Endodermal cell (in vitro differentiated cells): ENCODE results near the gene RPS26. TPM values are rescaled to one million over a fixed set of nuclear protein-coding genes. Genes with fewer than 3 reads are reported as not detected.
A peak's percentile ranks its signal among the peaks of the same experiment; 100 is the strongest.

ENCODE experiments used
- DNase-seq: peaks from one replicate; pipeline ENCODE4 v3.0.0-alpha.2; 2017
- H3K27ac ChIP-seq: 2 replicates; pipeline ENCODE4 v1.5.1; 2013; ENCODE audit warnings: mild to moderate bottlenecking, low read depth, low read length, moderate library complexity
- H3K27me3 ChIP-seq: 2 replicates; pipeline ENCODE4 v1.6.1; 2013; ENCODE audit warnings: mild to moderate bottlenecking, low read length, moderate library complexity; ENCODE audit not compliant: insufficient read depth, control insufficient read depth, poor library complexity, severe bottlenecking
- H3K36me3 ChIP-seq: 2 replicates; pipeline ENCODE4 v1.7.0; 2013; ENCODE audit warnings: mild to moderate bottlenecking, low read length, moderate library complexity; ENCODE audit not compliant: control insufficient read depth, insufficient read depth
- H3K4me1 ChIP-seq: one replicate; pipeline ENCODE4 v1.7.0; 2013; ENCODE audit warnings: low read length; ENCODE audit not compliant: control insufficient read depth, insufficient read depth
- H3K4me3 ChIP-seq: 2 replicates; pipeline ENCODE4 v1.5.1; 2013; ENCODE audit warnings: mild to moderate bottlenecking, low read length, moderate library complexity
- H3K9ac ChIP-seq: 2 replicates; pipeline ENCODE4 v1.6.1; 2013; ENCODE audit warnings: mild to moderate bottlenecking, low read length, moderate library complexity; ENCODE audit not compliant: poor library complexity, severe bottlenecking; ENCODE audit errors: extremely low read depth
- H3K9me3 ChIP-seq: 2 replicates; pipeline ENCODE4 v1.6.1; 2013; ENCODE audit warnings: mild to moderate bottlenecking, low read length, moderate library complexity; ENCODE audit not compliant: control insufficient read depth
- H3K27ac Mint-ChIP-seq: 2 replicates; pipeline ENCODE4 v1.8.0; 2020; ENCODE audit warnings: mixed read lengths
- H3K27me3 Mint-ChIP-seq: 2 replicates; pipeline ENCODE4 v1.8.0; 2021; ENCODE audit warnings: mild to moderate bottlenecking, mixed read lengths; ENCODE audit not compliant: insufficient read depth
- H3K36me3 Mint-ChIP-seq: 2 replicates; pipeline ENCODE4 v1.8.0; 2020; ENCODE audit warnings: low read depth, mixed read lengths
- H3K4me1 Mint-ChIP-seq: 2 replicates; pipeline ENCODE4 v1.8.0; 2020; ENCODE audit warnings: mixed read lengths
- H3K4me3 Mint-ChIP-seq: 2 replicates; pipeline ENCODE4 v1.8.0; 2020; ENCODE audit warnings: mild to moderate bottlenecking, moderate library complexity, mixed read lengths
- H3K9me3 Mint-ChIP-seq: 2 replicates; pipeline ENCODE4 v1.8.0; 2020; ENCODE audit warnings: mild to moderate bottlenecking, mixed read lengths
- WGBS, 2 experiments: methylation state at CpG; one replicate each; pipeline versions ENCODE4 v1.1.5 to v1.1.7; 2013; ENCODE audit warnings: missing lambda C conversion rate in 2 of 2, mixed read lengths in 1 of 2; ENCODE audit not compliant: insufficient coverage in 1 of 2, insufficient read length in 1 of 2; 5-methylcytosine and 5-hydroxymethylcytosine counted together
- total RNA-seq, 2 donors: library from RNA; stranded (reverse); fragmentation: NEBNext Ultra II Directional in 1 of 2; extraction: Animal tissue kit (Norgen Biotek cat#: 25700) in 1 of 2; gene quantifications; 2 replicates in 1 of 2; 3 replicates in 1 of 2; pipeline ENCODE4 v1.2.1, GENCODE V29; 2021
- TF ChIP-seq, protein P1 (sequence below): fragments of 200-600 bp; sonication (generic); conservative IDR thresholded peaks from 2 replicates; pipeline ENCODE4 v1.5.0; 2021; ENCODE audit warnings: antibody characterized with exemption, mild to moderate bottlenecking

The RPS26 gene
- total RNA-seq, 2 donors from 2014 or later = 35.8 to 58.6 TPM

DNA sequence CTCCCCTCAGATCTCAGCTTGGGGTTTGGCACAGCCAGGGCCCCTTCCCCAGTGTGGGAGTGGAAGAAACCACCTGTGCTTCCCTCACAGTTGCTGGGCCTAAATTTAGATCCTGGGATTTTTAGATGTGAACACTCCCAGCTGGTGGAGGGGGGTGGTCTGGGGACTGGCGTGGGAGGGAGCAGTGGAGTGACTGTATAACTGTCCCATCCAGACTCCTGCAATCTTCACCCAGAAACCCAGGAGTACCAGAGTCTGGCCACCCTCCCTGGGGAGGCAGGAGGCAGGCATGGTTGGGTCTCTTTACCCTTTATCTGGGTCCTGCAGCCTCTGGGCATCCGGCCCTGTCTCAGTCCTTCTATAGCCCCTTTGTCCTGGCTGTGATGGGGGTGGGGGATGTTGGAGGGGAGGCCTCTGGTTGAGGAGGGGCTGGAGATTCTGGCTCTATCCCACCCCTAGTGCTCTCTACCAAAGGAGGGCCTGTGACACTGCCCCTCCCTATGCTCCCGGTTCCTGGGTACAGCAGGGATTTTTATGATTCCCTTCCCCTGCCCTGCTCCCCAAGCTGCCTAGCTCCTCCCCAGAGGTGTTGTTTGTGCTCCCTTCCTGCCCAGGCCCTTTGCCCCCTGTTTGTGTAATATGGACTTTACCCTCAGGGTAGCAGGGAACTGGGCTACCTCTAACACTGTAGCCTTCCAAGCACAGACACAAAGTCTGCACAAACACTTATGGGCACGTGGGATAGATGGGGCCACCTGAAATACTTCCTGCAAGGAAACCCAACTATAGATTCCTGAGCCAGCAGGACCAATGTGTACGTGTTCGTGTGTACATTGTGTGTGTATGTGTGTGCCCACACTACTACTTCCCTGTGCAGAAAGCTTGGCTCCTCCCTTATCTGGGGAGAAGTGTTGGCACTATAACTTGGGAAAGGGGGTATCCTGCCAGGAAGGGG is 40.0 kb downstream of the RPS26 start:
- Histone ChIP-seq H3K9ac (no peak overlapping the region), H3K27me3 (no peaks in the 10 kb centered on the region), H3K4me3 (peak overlapping the region; percentile 95), H3K9me3 (no peaks in the 10 kb centered on the region), H3K36me3 (peaks cover 17% of the 10 kb centered on the region), H3K27ac (peak overlapping the region; percentile 44), H3K4me1 (no peaks in the 10 kb centered on the region)
- 83% methylated on average over 1 to 6 of the region's 6 CpGs for WGBS, 2 experiments
- Mint-ChIP-seq H3K9me3 (peaks cover 4% of the 10 kb centered on the region), H3K4me3 (peak overlapping the region; percentile 81), H3K36me3 (peaks cover 23% of the 10 kb centered on the region), H3K27ac (peak overlapping the region; percentile 95), H3K4me1 (peaks cover 16% of the 10 kb centered on the region), H3K27me3 (no peaks in the 10 kb centered on the region)
- TF ChIP-seq, protein P1, sequence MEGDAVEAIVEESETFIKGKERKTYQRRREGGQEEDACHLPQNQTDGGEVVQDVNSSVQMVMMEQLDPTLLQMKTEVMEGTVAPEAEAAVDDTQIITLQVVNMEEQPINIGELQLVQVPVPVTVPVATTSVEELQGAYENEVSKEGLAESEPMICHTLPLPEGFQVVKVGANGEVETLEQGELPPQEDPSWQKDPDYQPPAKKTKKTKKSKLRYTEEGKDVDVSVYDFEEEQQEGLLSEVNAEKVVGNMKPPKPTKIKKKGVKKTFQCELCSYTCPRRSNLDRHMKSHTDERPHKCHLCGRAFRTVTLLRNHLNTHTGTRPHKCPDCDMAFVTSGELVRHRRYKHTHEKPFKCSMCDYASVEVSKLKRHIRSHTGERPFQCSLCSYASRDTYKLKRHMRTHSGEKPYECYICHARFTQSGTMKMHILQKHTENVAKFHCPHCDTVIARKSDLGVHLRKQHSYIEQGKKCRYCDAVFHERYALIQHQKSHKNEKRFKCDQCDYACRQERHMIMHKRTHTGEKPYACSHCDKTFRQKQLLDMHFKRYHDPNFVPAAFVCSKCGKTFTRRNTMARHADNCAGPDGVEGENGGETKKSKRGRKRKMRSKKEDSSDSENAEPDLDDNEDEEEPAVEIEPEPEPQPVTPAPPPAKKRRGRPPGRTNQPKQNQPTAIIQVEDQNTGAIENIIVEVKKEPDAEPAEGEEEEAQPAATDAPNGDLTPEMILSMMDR = no peak
- no peak for DNase-seq

DNA sequence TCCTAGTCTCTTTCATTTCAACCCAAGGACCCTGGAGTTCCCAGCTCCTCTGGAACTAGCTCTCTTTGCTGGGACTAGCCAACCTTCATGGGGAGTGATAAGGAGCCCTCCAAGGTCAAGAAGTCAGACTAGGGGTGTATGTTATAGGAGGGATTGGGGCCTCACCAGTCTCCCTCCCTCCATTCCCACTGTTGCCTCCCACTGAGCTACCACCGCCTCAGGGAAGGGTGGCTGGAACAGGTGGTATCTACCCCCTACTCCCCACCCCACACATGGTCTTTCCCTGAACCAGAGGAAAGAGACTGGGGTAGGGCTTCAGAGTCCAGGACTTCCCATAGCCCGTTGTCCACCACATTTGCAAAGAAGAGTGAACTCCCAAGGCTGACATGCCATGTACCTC is 40.7 kb downstream of the RPS26 start:
- Mint-ChIP-seq H3K27ac (no peak overlapping the region), H3K9me3 (no peaks in the 10 kb centered on the region), H3K27me3 (no peaks in the 10 kb centered on the region), H3K4me1 (peaks cover 16% of the 10 kb centered on the region), H3K36me3 (peaks cover 26% of the 10 kb centered on the region), H3K4me3 (no peak overlapping the region)
- no peak for DNase-seq
- Histone ChIP-seq H3K4me1 (no peaks in the 10 kb centered on the region), H3K36me3 (peaks cover 18% of the 10 kb centered on the region), H3K9ac (no peak overlapping the region), H3K27ac (peak overlapping the region; percentile 70), H3K4me3 (peak overlapping the region; percentile 95), H3K9me3 (no peaks in the 10 kb centered on the region), H3K27me3 (no peaks in the 10 kb centered on the region)
- TF ChIP-seq, protein P1 = no peak
- whole genome bisulfite sequencing, 2 experiments = 90% methylated on average over 2 of the region's 2 CpGs; no CpG with 5 or more reads in 1 of the 2 experiments

DNA sequence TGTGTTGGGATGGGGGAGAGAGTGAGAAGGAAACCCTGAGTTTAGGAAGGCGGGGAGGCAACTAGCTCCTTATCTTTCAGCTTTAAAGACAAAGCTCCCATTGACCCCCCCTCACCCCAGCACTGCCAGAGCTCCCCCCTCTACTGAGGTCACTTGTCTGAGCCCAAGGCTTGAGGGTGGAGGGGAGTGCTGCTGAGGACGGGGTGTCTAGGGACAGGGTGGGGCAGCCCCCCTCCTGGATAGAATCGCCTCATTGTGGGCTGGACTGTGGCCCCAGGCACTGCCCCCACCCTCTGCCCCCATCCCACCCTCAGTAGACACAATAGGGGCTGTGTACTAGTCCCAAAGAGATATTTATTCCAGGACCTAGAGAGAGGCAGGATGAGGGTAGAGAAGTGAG is 41.2 kb downstream of the RPS26 start:
- Histone ChIP-seq H3K27me3 (no peaks in the 10 kb centered on the region), H3K36me3 (peaks cover 18% of the 10 kb centered on the region), H3K9ac (no peak overlapping the region), H3K9me3 (no peaks in the 10 kb centered on the region), H3K27ac (peak overlapping the region; percentile 70), H3K4me3 (no peak overlapping the region), H3K4me1 (no peaks in the 10 kb centered on the region)
- H3K9me3 Mint-ChIP-seq = no peaks in the 10 kb centered on the region
- WGBS, 2 experiments = 100% methylated on average over 1 of the region's 3 CpGs; no CpG with 5 or more reads in 1 of the 2 experiments
- H3K27ac Mint-ChIP-seq = no peak overlapping the region
- H3K36me3 Mint-ChIP-seq = peaks cover 32% of the 10 kb centered on the region
- peaks cover 16% of the 10 kb centered on the region for H3K4me1 Mint-ChIP-seq
- no peaks in the 10 kb centered on the region for H3K27me3 Mint-ChIP-seq
- no peak for DNase-seq
- H3K4me3 Mint-ChIP-seq = no peak overlapping the region
- TF ChIP-seq, protein P1 = no peak
